T-cell (primary cell): Measurements from ENCODE around the gene PF4V1. TPM values are rescaled to one million over a fixed set of nuclear protein-coding genes. Genes with fewer than 3 reads are reported as not detected.
A peak's percentile ranks its signal among the peaks of the same experiment; 100 is the strongest.

Source experiments
- ATAC-seq, 4 experiments: fragments of 200-7000 bp in 3 of 4; fragments of 150-1000 bp in 1 of 4; cut with Tn5 transposase; replicated peaks in 1 of 4; 1 replicate in 3 of 4; 2 replicates in 1 of 4; pipeline ENCODE4 v1.10.0; 2021; ENCODE audit warnings: moderate library complexity in 3 of 4, mild to moderate bottlenecking in 2 of 4, moderate number of reproducible peaks in 1 of 4
- CTCF ChIA-PET, 2 donors: fragments of 300-600 bp; sonication (Branson Sonifier 250); formaldehyde crosslinking; loops; one replicate each; lab custom pipeline; 2022; ENCODE audit warnings: antibody characterized with exemption in 2 of 2; lab: Charles Lee
- POLR2A ChIA-PET, 2 donors: fragments of 300-600 bp; sonication (Branson Sonifier 250); formaldehyde crosslinking; loops; one replicate each; lab custom pipeline; 2022; ENCODE audit warnings: antibody characterized with exemption in 2 of 2; lab: Charles Lee
- DNase-seq, 35 experiments: peaks; one replicate each; pipeline versions ENCODE4 v3.0.0 to v3.0.0-alpha.2; 2013 to 2023
- H3K27ac ChIP-seq: one replicate; pipeline ENCODE4 v1.5.1; 2013; ENCODE audit warnings: low read length
- H3K27me3 ChIP-seq, 2 experiments: replicated peaks in 1 of 2; 1 replicate in 1 of 2; 2 replicates in 1 of 2; pipeline versions ENCODE4 v1.6.1 to v1.7.0; 2013; ENCODE audit warnings: low read length in 1 of 2, mixed read lengths in 1 of 2; ENCODE audit not compliant: control insufficient read depth in 2 of 2, insufficient read depth in 2 of 2; ENCODE audit errors: extremely low read depth in 1 of 2
- H3K36me3 ChIP-seq, 2 donors: 1 replicate in 1 of 2; 2 replicates in 1 of 2; pipeline versions ENCODE4 v1.6.1 to v1.7.0; 2013; ENCODE audit warnings: low read length in 1 of 2; ENCODE audit not compliant: control insufficient read depth in 2 of 2, insufficient read depth in 1 of 2; ENCODE audit errors: extremely low read depth in 1 of 2
- H3K4me1 ChIP-seq, 2 experiments: 1 replicate in 1 of 2; 2 replicates in 1 of 2; pipeline versions ENCODE4 v1.6.1 to v1.7.0; 2013; ENCODE audit warnings: low read length in 2 of 2, mixed read lengths in 1 of 2; ENCODE audit not compliant: insufficient read depth in 2 of 2, control insufficient read depth in 1 of 2; ENCODE audit errors: extremely low read depth in 1 of 2
- H3K4me3 ChIP-seq, 2 donors: 1 replicate in 1 of 2; 2 replicates in 1 of 2; pipeline versions ENCODE4 v1.5.1 to v1.7.0; 2013; ENCODE audit warnings: mild to moderate bottlenecking in 2 of 2, low read length in 1 of 2, moderate library complexity in 1 of 2; ENCODE audit not compliant: control insufficient read depth in 1 of 2; ENCODE audit errors: extremely low read depth in 1 of 2
- H3K9me3 ChIP-seq: 2 replicates; pipeline ENCODE4 v1.7.0; 2013
- H3K27ac Mint-ChIP-seq, 2 donors: one replicate each; pipeline ENCODE4 v1.8.0; 2020 to 2021; ENCODE audit warnings: mild to moderate bottlenecking in 2 of 2, mixed read lengths in 2 of 2
- H3K27me3 Mint-ChIP-seq, 2 donors: one replicate each; pipeline ENCODE4 v1.8.0; 2021 to 2022; ENCODE audit warnings: mixed read lengths in 2 of 2
- H3K36me3 Mint-ChIP-seq: one replicate; pipeline ENCODE4 v1.8.0; 2021; ENCODE audit warnings: mixed read lengths
- H3K4me1 Mint-ChIP-seq, 3 donors: one replicate each; pipeline ENCODE4 v1.8.0; 2020 to 2022; ENCODE audit warnings: mixed read lengths in 3 of 3, mild to moderate bottlenecking in 1 of 3
- H3K4me3 Mint-ChIP-seq, 3 donors: one replicate each; pipeline ENCODE4 v1.8.0; 2020 to 2022; ENCODE audit warnings: mild to moderate bottlenecking in 3 of 3, mixed read lengths in 3 of 3, moderate library complexity in 3 of 3
- H3K9me3 Mint-ChIP-seq, 3 donors: one replicate each; pipeline ENCODE4 v1.8.0; 2020 to 2022; ENCODE audit warnings: mixed read lengths in 3 of 3
- WGBS: methylation state at CpG from one replicate; pipeline ENCODE4 v1.1.5; 2013; ENCODE audit warnings: missing lambda C conversion rate; ENCODE audit not compliant: insufficient coverage; 5-methylcytosine and 5-hydroxymethylcytosine counted together
- total RNA-seq, 35 experiments: library from RNA in 6 of 35; stranded (reverse) in 6 of 35; fragments of 120-200 nt in 1 of 35; gene quantifications; one replicate each; pipeline versions ENCODE4 v1.2.1 to v1.2.4 and lab custom pipeline; 2013 to 2026

PF4V1 gene
- total RNA-seq, 5 donors from 2014 or later (not counting 1 experiment from before 2014, with no cell fraction given): 1.6 TPM; not detected in 4

- no peak overlapping the region for H3K27ac ChIP-seq
- H3K4me1 ChIP-seq: peaks cover 0 to 4% of the 10 kb centered on the region in 2 experiments
- Mint-ChIP-seq H3K27me3 (peaks cover 18 to 20% of the 10 kb centered on the region in 2 donors), H3K4me1 (peaks cover 0 to 6% (median 4%) of the 10 kb centered on the region in 3 donors), H3K9me3 (peaks cover 0 to 4% (median 0%) of the 10 kb centered on the region in 3 donors), H3K4me3 (no peak overlapping the region), H3K27ac (no peak overlapping the region), H3K36me3 (no peaks in the 10 kb centered on the region)
- no peak overlapping the region for H3K4me3 ChIP-seq
- ATAC-seq (no peak), DNase-seq (no peak)
- no peaks in the 10 kb centered on the region for H3K36me3 ChIP-seq
- no peaks in the 10 kb centered on the region for H3K9me3 ChIP-seq
- ChIA-PET POLR2A (no interaction called here), CTCF (no interaction called here)
- WGBS: 59% methylated on average over 3 of the region's 5 CpGs
- peaks cover 0 to 14% of the 10 kb centered on the region in 2 experiments for H3K27me3 ChIP-seq
These were observed 12.5 kb downstream of the PF4V1 start for GRCh38 chr4:73865431-73866096.

GRCh38 chr4:73866246-73866645 lies 13.2 kb downstream of the PF4V1 start:
- Mint-ChIP-seq H3K27ac (no peak overlapping the region), H3K4me3 (no peak overlapping the region), H3K4me1 (peaks cover 0 to 6% (median 4%) of the 10 kb centered on the region in 3 donors), H3K36me3 (no peaks in the 10 kb centered on the region), H3K9me3 (peaks cover 0 to 4% (median 0%) of the 10 kb centered on the region in 3 donors), H3K27me3 (peaks cover 18 to 20% of the 10 kb centered on the region in 2 donors)
- no peaks in the 10 kb centered on the region for H3K36me3 ChIP-seq
- peaks cover 0 to 4% of the 10 kb centered on the region in 2 experiments for H3K4me1 ChIP-seq
- WGBS: no CpG with 5 or more reads among the region's 2 CpGs
- POLR2A ChIA-PET: no interaction called here
- no peak overlapping the region for H3K4me3 ChIP-seq
- H3K27me3 ChIP-seq: peaks cover 0 to 14% of the 10 kb centered on the region in 2 experiments
- CTCF ChIA-PET: no interaction called here
- no peaks in the 10 kb centered on the region for H3K9me3 ChIP-seq
- DNase-seq (no peak), ATAC-seq (no peak)
- H3K27ac ChIP-seq: no peak overlapping the region

GRCh38 chr4:73867783-73868182 lies 14.7 kb downstream of the PF4V1 start:
- no CpG with 5 or more reads among the region's 3 CpGs for WGBS
- Histone ChIP-seq H3K36me3 (no peaks in the 10 kb centered on the region), H3K27ac (no peak overlapping the region), H3K27me3 (peaks cover 0 to 14% of the 10 kb centered on the region in 2 experiments), H3K4me3 (no peak overlapping the region), H3K4me1 (peaks cover 0 to 4% of the 10 kb centered on the region in 2 experiments), H3K9me3 (no peaks in the 10 kb centered on the region)
- POLR2A ChIA-PET: no interaction called here
- Mint-ChIP-seq H3K4me1 (peaks cover 0 to 6% (median 4%) of the 10 kb centered on the region in 3 donors), H3K4me3 (no peak overlapping the region), H3K27ac (no peak overlapping the region), H3K27me3 (peaks cover 18 to 20% of the 10 kb centered on the region in 2 donors), H3K36me3 (no peaks in the 10 kb centered on the region), H3K9me3 (no peaks in the 10 kb centered on the region)
- DNase-seq (no peak), ATAC-seq (no peak)
- CTCF ChIA-PET: no interaction called here

GRCh38 chr4:73868206-73869129 lies 15.4 kb downstream of the PF4V1 start:
- H3K4me3 Mint-ChIP-seq: no peak overlapping the region
- WGBS: 34% methylated on average over 8 of the region's 16 CpGs

GRCh38 chr4:73869130-73870055 lies 16.3 kb downstream of the PF4V1 start, which contains the start of gene CXCL1:
TSS of gene CXCL1 (plus strand) at chr4:73869393. CDS start at chr4:73869471, 78 bp downstream.
- H3K27me3 ChIP-seq: peaks cover 0 to 14% of the 10 kb centered on the region in 2 experiments
- no peak for DNase-seq
- WGBS: 9% methylated on average over 55 of the region's 61 CpGs
- Mint-ChIP-seq H3K9me3 (no peaks in the 10 kb centered on the region), H3K36me3 (no peaks in the 10 kb centered on the region), H3K27me3 (peaks cover 18 to 20% of the 10 kb centered on the region in 2 donors), H3K27ac (no peak within 1 kb of the TSS), H3K4me3 (no peak within 1 kb of the TSS), H3K4me1 (peaks cover 0 to 6% (median 4%) of the 10 kb centered on the region in 3 donors)
- H3K4me1 ChIP-seq: peaks cover 0 to 4% of the 10 kb centered on the region in 2 experiments
- no peak for ATAC-seq
- ChIA-PET POLR2A (no interaction called here), CTCF (no interaction called here)
- H3K9me3 ChIP-seq: no peaks in the 10 kb centered on the region
- H3K27ac ChIP-seq: no peak within 1 kb of the TSS
- peak within 1 kb of the TSS in 1 of 2 donors; percentile 30 for H3K4me3 ChIP-seq
- H3K36me3 ChIP-seq: no peaks in the 10 kb centered on the region

More at GRCh38 chr4:73868206-73869129, 15.4 kb downstream of the PF4V1 start:
- no peak overlapping the region for H3K27ac ChIP-seq
- CTCF ChIA-PET: no interaction called here
- peaks cover 0 to 14% of the 10 kb centered on the region in 2 experiments for H3K27me3 ChIP-seq
- peaks cover 0 to 4% of the 10 kb centered on the region in 2 experiments for H3K4me1 ChIP-seq
- H3K27ac Mint-ChIP-seq: no peak overlapping the region
- POLR2A ChIA-PET: no interaction called here
- H3K4me1 Mint-ChIP-seq: peaks cover 0 to 6% (median 4%) of the 10 kb centered on the region in 3 donors
- H3K9me3 ChIP-seq: no peaks in the 10 kb centered on the region
- peaks cover 18 to 20% of the 10 kb centered on the region in 2 donors for H3K27me3 Mint-ChIP-seq
- H3K36me3 Mint-ChIP-seq: no peaks in the 10 kb centered on the region
- H3K4me3 ChIP-seq: no peak overlapping the region
- no peak for ATAC-seq
- H3K9me3 Mint-ChIP-seq: no peaks in the 10 kb centered on the region
- DNase-seq: no peak
- H3K36me3 ChIP-seq: no peaks in the 10 kb centered on the region
